GM21528 (cell line): ENCODE results near the gene ADAMTSL3.
"Not testable (repeated sequence)": the region's sequence is repeated elsewhere in the genome, so short reads cannot be mapped to it uniquely, and the experiment has no call there.

Source experiments
- ATAC-seq: cut with Tn5 transposase; IDR thresholded peaks from one replicate; pipeline ENCODE4 v1.9.1; 2021; ENCODE audit warnings: mild to moderate bottlenecking, moderate library complexity; ENCODE audit not compliant: unreplicated experiment, low FRiP score

Gene ADAMTSL3

DNA sequence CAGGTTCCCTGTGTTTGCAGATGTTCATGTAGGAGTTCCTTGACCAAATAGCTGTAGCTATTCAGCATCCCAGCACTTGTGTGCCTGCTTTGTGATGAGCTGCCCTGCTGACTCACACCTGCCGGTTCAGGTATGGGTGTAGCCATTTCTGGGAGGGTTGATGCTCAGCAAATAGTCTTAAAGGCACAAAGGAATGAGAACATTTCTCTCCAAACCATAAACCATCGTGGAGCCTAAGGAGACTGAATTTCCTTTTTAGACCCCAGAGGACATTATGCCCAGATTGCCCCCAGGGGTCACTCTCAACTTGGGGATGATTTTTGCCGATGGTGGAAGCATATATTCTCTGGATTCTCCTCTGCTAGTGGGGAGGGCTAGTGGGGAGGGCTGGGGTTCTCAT lies 80.6 kb downstream of the ADAMTSL3 start:
- ATAC-seq: no peak

DNA sequence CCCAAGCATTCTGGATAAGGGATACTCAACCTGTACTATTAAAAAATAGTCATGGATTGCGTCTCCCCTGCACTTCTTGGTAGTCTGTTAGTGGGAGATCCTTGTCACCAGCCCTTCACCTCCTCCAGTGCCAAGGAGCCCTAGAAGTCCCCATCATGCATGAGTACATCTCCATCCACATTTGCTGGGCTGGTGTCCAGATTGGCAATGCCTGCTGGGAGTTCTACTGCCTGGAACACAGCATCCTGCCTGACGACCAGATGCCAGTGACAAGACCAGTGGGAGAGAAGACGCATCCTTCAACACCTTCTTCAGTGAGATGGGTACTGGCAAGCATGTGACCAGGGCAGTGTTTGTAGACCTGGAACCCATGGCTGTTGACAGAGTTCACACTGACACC lies 85.7 kb downstream of the ADAMTSL3 start:
- ATAC-seq: no peak

DNA sequence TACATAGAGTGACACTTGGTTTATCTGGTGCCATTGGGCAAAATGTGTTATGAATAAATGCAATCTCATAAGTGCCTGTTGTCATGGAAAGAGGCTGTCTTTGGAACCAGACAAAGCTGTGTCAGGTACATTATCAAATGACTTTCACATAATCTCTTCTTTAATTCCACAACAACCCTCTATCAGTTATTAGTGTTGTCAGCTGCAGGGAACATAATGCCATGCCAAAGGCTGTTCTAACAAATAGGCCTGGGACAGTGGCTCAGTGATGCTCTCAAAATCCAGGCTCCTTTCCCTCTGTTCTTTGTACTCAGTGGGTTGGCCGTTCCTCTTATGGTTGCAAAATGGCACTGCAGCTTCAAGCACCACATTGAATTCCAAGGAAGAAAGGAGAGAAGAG lies 91.8 kb downstream of the ADAMTSL3 start:
- ATAC-seq: no peak

DNA sequence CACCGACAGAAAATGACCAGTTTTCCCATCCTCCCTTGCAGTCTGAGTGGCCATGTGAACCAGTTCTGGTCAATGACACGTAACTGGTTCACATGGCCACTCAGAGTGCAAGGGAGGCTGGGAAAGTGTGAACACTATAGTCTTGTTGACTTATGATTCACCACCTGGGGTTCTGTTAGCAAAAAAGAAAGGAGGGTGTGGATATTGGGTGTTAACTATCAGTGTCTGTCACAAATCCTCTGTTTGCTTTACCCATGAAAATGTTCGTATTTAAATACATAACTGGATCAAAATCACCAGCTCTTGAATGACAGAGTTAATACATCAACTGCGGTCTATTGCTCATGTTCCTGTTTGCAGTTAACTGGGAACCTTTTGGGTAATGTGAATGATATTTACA lies 92.3 kb downstream of the ADAMTSL3 start:
- ATAC-seq: no peak

DNA sequence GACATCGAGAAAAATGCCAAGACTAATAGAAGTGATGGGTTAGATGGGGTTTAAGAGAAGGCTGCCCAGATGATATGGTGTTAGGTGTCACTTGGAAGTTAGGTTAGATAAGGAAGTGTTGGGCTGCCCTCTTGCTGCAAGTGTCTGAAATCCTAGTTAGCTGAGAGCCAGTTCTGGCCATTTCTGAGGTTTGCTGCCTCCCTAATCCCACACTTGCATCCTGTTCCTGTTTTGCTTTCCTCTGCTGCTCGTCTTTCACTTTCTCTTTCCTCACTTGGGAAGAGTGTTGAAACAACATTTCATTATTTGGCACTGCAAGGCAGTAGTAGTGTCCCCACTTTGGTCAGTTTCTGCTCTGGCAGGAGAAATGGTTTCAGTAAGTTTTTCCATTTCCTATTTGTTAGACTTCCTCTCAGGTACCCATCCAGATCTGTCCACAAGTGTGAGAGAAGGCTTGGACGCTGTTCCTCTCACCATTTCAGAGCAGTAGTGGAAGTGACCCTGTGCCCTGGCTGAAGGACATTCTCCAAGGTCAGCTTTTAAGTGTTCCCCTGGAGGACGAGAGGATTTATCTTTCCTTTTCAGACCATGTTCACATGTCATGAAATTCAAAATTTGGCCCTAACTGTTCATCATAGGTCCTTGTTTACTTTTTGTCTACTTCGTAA lies 93.3 kb downstream of the ADAMTSL3 start:
- no peak for ATAC-seq

DNA sequence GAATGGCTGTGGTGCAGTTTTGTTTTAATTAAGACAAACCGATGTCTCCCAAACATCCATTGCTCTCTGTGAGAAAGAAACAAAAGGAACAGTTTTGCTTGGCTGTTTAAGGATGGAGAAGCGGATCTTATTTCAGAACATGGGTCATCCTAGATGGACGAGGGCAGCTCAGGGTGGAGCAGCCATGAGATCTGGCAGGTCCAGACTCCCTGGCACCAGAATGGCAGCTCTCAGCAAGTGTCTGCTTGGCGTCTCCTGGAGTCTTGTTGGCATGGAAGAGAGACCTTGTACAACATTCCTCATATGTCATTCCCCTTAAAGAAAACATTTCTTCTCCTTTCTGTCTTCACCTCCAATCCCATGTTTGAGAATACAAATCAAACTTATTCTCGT lies 93.8 kb downstream of the ADAMTSL3 start:
- ATAC-seq: no peak

DNA sequence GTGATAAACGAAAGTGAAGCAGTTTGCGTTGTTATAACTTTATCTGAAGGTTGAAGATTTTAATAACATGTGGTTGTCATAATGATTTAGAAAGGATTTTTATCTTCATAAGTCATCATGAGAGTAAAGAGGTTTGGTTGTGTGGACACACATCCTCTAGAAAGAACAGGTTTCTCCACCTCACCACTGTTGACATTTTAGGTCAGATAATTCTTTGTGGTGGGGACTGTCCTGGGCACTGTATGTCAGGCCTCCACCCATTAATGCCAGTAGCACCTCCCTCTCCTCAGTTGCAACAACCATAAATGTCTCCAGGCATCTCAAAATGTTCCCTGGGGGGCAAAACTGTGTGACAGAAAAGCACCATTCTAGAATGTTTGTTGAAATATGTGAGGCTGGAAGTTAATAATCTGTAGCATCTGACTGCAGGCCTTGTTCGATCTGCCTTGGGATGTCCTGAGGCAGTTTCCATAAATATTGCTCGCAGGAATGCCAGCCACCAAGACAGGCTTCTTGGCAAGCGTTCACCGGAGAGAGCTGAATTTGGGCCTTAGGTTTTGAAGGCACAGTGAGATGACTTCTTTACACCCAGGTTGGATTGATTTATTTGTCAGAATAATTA lies 100.1 kb downstream of the ADAMTSL3 start:
- ATAC-seq: no peak

DNA sequence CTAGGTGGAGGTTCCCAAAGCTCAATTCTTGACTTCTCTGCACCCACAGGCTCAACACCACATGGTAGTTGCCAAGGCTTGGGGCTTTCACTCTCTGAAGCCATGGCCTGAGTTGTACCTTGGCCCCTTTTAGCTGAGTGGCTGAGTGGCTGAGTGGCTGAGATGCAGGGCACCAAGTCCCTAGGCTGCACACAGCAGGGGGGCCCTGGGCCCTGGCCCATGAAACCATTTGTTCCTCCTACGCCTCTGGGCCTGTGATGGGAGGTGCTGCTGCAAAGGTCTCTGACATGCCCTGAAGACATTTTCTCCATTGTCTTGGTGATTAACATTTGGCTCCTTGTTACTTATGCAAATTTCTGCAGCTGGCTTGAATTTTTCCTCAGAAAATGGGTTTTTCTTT lies 103.4 kb downstream of the ADAMTSL3 start:
- not testable (repeated sequence) for ATAC-seq

DNA sequence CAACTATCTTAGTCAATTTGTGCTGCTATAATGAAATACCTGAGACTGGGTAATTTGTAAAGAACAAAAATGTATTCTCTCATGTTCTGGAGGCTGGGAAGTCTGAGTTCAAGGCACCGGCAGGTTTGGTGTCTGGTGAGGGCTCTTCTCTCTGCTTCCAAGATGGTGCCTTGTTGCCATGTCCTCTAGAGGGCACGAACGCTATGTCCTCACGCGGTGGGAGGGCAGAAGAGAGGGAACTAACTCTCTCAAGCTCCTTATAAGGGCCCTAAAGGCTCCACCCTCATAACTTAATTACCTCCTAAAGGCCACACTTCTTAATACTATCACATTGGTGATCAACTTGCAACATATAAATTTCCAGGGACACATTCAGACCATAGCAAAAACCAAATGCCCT lies 108.4 kb downstream of the ADAMTSL3 start:
- ATAC-seq: no peak

DNA sequence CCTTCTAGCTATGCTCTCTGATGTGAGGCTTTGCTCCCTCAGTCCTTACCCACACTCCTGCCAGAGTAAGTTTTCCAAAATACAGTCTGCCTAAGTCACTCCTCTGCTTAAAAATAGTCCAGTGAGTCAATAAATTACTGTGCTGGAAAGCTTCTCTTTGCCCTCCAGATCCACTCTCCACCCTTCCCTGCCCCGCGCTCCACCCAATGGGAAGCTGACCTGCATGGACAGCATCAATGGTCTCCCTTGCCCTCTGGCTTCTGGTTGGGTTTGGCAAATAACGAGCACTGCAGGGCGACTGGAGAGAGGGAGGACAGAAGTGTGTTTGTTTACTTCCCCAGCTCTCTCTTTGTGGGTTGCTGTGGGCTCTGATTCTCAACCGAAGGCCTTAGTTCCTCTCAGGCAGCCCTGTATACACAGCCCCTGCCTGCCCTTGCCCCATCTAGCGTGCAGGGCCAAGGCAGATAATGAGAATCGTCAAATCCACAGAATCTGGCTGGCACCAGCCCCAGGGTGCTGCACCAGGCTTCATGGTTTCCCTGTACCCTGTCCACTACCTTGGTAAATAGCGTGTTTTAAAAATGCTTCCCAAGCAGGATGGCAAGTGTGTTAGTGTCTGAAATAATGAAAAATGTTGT lies 110.4 kb downstream of the ADAMTSL3 start:
- no peak for ATAC-seq

DNA sequence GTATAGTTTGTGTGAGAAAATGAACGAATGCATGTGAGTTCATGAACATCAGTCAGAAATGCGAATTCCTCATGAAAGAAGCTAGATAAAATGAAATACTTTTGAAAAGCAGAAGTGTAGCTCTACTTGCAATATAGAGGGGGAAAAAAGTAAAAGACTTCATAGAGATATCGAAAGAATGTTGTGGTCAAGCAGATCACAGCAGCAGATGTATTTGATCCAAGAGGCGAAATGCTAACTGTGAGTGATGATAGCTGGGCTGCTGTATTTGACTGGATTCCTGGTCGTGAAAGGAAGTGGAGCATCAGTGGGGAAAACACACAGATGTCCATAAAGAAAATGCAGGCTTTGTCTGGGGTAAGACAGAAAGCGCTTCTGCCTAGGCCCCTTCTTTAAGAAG lies 112.4 kb downstream of the ADAMTSL3 start:
- ATAC-seq: no peak

DNA sequence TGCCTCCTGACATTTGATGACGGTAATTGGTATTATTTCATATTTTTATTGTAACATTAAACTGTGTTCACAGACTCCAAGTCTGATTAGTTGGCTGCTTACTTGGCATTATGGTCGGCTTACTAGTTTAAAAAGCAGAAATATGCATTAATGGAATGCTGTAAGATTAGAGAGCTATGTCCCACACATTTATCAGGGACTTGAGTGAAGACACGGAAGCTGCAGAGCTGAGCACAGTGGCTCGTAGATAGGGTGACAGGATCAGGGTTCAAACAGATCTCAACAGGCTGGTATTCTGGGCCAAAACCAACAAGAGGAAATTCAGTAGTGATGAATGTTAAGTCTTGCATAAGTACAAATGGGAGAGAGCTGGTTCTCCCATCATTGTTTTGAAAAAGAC lies 113.8 kb downstream of the ADAMTSL3 start:
- ATAC-seq: no peak

DNA sequence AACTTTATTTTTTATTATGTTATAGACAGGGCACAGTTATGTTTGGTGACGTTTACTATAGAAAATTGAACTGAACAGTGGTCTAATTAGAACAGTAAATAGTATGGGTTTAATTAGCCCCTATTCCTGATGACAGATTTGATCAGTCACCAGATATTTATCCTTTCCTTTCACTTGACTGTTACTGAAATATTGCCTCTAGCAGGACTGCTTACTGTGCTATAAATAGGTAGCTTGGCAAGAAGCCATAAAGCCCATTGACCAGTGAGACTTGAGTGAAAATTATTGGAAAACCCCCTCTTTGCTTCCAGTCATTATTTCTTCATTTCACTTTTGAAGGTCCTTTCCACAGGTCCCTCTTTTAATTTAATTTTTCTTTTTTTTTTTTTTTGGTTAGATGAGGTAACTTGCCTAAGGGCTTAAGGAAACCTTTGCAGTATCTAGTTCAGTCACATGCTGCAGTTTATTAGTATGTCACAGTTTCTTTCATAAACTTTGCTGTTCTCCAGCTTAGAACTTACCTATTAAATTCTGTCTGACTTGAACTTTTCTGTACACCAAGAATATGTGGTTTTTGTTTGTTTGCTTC lies 115.6 kb downstream of the ADAMTSL3 start:
- ATAC-seq: no peak

DNA sequence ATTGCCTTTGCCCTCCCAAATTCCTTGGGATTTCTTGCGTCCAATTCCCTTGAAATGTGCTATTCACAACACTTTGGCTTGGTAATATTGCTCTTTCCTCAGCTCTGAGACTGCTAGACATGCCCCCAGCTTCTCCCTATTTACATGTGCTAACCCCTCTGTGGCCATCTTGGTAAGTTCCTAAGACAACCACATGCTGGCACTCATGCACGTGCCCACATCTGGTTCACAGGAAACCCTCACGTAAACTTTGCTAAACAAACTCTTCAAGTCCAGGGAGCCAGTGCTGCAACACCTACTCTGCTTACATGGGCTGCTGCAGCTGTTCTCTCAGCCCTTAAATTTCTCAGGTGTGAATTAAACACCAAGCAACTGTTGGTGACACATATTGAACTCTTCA lies 121.8 kb downstream of the ADAMTSL3 start:
- ATAC-seq: no peak

DNA sequence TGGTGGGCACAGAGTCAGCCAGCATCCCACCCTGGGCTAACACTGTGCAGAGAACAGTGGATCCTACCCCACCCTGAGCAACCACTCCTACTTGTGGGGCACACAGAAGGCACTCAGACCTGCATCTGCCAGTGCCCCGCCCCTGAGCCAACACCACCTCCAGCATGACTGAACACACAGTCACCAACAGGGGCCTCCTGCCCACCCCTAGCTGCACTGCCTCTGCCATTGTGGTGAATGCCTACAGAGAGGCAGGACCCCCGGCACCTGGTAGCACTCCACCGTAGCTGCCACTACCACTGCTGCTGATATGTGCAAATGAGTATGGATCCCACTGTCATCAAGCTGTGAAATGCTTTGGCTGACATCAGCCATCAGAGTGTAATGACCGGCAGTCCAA lies 123.1 kb downstream of the ADAMTSL3 start:
- ATAC-seq: no peak

DNA sequence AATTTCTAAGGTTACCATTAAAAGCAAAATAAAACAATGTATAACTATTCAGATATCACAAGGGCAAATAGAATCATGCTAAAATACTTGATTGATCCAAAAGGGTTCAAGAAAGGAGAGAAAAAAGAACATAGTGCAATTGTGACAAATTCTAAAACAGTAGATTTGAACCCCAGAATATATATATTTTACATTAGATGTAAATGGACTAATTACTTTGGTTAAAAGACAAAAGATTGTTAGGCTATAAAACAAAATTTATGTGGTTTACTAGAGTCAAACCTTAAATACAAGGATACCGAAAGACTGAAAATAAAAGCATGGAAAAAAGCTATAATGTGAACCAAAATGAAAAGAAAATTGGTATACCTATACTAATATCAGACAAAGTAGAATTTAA lies 129.3 kb downstream of the ADAMTSL3 start:
- ATAC-seq: no peak

DNA sequence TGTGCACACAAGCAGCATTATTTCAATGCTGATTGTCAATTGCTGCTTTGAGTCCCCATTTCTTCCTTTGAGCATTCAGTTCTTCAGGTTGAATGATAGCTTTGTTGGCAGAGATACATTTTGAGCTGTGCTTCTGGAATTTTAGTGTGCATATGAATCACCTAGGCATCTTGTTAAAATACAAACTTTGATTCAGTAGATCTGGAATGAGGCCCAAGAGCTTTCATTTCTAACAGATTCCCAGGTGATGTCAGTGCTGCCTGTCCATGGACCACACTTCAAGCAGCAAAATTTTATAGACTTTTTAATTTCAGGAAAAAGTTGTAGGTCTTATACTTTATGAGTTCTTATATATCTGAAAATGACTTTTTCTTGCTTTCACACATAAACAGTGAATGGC lies 131.1 kb downstream of the ADAMTSL3 start:
- ATAC-seq: no peak

DNA sequence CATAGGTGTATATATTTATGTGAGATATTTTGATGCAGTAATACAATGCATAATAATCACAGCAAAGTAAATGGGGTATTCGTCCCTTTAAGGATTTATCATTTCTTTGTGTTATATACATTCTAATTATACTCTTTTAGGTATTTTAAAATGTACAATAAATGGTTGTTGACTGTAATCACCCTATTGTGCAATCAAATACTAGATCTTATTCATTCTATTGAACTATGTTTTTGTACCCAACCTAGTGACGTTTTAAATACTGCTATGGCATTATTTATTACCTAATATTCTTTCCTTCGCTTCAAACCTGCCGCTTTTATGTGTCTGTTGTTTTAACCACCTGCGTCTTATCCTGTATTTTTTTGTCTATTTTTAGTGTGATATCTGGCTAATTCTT lies 132.4 kb downstream of the ADAMTSL3 start:
- ATAC-seq: no peak

DNA sequence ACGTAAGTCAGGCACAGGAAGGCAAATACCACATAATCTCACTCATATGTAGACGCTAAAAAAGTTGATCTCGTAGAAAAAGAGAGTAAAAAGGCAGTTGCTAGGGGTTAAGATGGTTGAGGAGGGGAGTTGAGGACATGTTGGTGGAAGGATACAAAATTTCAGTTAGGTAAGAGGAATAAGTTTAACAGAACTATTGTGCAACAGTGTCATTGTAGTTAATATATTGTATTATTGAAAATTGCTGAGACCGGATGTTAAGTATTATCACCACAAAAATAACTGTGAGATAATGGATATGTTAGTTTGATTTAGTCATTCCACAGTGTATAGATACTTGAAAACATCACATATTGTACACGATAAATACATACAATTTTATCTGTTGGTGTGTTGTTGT lies 139.1 kb downstream of the ADAMTSL3 start:
- no peak for ATAC-seq

DNA sequence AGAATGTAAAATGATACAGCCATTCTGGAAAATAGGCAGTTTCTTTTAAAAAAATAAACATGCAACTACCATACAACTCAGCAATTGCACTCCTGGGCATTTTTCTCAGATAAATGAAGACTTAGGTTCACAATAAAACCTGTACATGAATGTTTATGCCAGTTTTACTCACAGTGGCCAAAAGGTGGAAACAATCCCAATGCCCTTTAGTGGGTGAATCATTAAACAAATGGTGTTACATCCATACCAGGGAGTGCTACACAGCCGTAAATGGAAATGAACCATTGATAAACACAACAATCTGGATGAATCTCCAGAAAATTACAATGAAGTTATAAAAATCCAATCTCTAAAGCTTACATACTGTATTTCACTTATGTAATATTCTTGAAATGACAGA lies 140.3 kb downstream of the ADAMTSL3 start:
- ATAC-seq: no peak

DNA sequence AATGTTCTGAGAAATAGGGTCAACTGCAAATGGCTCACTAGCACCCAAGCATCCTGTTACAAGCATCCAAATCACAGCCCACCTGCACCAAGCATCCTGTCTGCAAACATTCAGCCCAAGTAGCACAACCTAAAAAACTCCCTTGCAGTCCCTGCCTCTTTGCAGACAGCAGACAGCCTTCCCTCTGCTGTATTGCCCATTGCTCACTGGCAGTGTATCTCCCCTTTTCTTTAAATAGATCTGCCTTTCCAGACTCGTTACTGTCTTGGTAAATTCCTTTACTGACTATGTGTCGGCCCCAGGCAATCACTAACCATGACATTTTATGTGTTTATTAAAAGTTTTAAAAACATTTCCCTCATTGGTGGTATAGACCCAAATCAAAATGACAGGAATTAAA lies 155.4 kb downstream of the ADAMTSL3 start:
- no peak for ATAC-seq

DNA sequence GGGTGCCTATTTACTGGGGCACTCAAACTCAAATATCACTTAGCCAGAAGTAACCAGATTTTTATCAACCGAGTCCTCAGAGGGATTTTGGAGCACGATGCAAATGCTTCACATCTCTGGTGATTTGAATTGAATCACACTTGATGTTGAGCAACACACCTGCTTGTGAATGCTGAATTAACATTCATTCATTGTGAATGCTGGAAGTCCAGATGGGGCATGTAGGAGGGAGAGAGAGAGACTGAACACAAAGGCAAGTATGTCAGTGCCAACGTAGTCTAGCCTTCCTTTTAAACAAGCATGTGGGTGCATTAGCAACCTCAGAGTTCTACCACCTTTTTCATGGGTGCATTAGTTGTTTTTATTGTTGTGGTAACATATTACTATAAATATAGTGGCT lies 156.2 kb downstream of the ADAMTSL3 start:
- ATAC-seq: no peak
